Adipose tissue (tissue), 3 donors: ENCODE measurements around the gene C2. TPM values are rescaled to one million over a fixed set of nuclear protein-coding genes. Genes with fewer than 3 reads are reported as not detected.
"Not testable (repeated sequence)": the region's sequence is repeated elsewhere in the genome, so short reads cannot be mapped to it uniquely, and the experiment has no call there.

Experiments
- H3K27ac ChIP-seq: one replicate; pipeline ENCODE4 v1.5.1; 2013; ENCODE audit warnings: low read depth, low read length
- WGBS, 3 donors: extraction: QIAGEN DNeasy Blood & Tissue Kit; methylation state at CpG; one replicate each; pipeline ENCODE4 v1.1.7; 2013; 5-methylcytosine and 5-hydroxymethylcytosine counted together
- polyA plus RNA-seq, 3 donors: library from polyadenylated mRNA; stranded (reverse); fragments of 200-250 nt; gene quantifications; one replicate each; pipeline ENCODE4 v1.2.3, GENCODE V29; 2013
- donor health status: healthy with polysubstance abuse.
- donor health status: Bipolar disorder and iron deficiency.
- donor health status: healthy.

The C2 gene
- polyA plus RNA-seq, 3 donors, result 1.6 to 20.4 (median 18.2) TPM

DNA sequence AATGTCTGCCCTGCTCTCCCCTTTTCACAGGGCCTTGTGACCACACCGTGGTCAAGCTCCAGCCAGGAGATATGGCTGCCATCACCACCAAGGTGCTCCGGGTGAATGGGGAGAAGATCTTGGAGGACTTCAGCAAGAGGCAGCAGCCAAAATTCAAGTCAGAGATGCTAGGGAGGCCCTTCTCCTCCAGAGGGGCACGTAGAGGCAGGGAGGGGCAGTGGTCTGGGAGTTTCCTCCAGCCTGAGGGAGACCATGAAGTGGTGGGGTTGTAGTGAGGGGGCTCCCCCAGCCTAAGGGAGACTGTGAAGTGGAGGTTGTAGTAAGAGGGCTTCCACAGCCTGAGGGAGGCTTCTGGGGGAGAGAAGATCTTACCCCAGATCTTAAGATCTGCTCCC is 40.4 kb downstream of the C2 start:
- WGBS, 3 donors, result 80 to 87% (median 82%) methylated on average over 3 of the region's 3 CpGs
- H3K27ac ChIP-seq, result no peak overlapping the region

DNA sequence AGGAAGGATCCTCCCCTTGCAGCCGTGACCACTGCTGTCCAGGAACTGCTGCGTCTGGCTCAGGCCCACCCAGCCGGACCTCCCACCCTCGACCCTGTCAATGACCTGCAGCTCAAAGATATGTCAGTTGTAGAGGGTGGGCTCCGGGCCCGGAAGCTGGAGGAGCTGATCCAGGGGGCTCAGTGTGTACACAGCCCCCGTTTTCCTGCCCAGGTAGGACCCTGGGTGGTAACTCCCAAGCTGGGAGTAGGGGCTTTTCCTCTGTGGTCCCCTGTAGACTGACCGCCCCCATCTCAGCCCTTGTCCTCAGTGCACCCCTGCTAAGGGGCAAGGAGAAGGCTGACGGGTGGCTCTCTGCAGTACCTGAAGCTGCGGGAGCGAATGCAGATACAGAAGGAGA is 40.8 kb downstream of the C2 start:
- WGBS, 3 donors, result 85 to 90% (median 85%) methylated on average over 11 of the region's 11 CpGs
- H3K27ac ChIP-seq, result no peak overlapping the region

DNA sequence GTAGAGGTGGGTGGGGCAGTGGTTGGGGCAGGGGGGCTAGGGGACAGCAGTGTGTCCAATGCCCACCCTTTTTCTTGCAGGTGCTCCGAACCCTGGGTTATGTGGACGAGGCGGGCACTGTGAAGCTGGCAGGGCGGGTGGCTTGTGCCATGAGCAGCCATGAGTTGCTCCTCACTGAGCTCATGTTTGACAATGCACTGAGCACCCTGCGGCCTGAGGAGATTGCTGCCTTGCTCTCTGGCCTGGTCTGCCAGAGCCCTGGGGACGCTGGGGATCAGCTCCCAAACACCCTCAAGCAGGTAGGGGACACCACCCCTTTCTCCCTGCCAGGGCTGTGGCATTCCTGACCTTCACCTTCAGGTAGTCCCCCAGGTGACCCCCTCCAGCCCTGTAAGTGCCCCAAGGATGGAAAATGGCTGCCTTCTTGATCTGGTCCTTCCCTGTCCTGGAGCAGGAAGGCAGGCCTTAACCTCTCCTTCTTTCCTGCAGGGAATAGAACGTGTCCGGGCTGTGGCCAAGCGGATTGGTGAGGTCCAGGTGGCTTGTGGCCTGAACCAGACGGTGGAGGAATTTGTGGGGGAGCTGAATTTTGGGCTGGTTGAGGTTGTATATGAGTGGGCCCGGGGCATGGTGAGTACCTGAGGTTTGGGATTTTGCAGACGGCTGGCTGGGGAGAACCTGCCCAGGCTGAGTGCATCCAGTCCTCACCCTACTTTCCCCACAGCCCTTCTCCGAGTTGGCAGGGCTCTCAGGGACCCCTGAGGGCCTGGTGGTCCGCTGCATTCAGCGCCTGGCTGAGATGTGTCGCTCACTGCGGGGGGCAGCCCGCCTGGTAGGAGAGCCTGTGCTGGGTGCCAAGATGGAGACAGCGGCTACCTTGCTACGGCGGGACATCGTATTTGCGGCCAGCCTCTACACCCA is 41.5 kb downstream of the C2 start:
- WGBS, 3 donors, result 83 to 88% (median 87%) methylated on average over 23 of the region's 23 CpGs
- H3K27ac ChIP-seq, result no peak overlapping the region

DNA sequence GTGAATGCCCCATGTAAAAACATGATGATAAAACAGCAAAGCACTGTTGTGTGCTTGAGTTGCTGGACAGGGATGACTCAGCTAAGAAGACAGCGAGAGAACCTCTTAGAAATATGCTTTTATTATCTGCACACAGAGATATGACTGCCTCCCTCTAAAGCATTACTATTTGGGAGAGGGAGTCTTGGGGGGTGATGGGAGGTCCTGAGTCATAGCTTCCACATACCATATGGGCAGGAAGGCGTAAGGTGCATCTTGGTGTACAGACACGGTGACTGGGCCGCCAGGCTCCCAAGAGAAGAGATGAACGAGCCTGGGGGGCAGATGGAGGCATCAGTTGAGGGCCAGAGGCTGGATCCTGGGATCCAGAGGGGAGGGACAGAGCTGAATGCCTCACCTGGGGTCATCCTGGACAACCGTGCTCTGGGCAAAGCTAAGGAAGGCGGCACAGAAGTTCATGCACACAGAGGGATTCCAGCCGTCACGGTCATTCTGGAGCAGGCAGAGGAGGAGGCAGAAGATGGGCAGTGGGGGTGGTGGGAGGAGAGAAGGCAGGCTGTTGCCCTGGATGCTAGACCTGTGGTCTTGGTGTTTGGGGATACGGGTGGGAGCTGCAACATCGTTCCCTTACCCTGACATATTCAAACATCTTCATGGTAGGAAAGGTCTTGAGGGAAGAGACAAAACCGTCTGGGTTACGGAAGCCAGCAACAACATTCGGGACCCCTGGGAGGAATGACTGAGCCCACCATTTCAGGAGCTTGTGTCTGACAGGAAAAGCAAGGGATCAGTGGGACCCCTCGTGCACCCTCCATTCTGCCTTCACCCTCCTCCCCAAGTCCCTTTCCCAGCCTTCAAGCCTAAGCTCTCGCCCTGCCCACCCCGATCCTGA is 42.4 kb downstream of the C2 start:
- H3K27ac ChIP-seq, result no peak overlapping the region

DNA sequence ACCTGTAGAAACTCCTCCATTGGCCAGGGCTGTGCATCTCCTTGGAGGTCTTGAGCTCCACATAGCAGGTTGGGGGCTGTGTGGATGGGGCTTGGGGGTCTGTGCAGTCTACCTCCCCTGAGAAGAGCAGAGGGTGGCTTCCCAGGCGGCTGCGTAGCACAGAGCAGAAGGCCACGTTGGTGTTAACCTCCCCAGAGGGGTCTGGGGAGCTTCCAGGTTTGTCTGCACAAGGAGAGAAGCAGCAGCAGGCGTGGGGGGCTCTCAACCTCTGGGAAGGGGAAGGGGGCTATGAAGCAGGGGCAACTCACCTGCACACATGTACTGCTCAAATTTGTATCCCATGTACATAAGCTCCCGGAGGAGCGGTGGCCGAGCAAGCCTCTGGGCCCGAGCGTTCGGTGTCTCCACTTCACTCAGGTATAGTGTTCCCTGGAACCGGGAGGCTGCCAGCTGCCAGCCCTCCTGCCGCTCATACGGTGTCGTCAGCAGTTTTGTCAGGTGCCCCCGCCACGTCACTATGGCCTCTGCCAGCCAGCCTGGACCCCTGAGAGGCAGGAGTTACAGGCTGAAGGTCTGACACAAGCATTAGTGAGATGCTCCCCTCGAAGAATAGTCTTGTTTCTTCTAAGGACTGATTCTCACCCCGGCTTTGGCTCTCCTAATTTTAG is 43.2 kb downstream of the C2 start:
- H3K27ac ChIP-seq, result no peak overlapping the region
- WGBS, 3 donors, result 59 to 81% (median 76%) methylated on average over 18 of the region's 18 CpGs

More for the DNA sequence above, 42.4 kb downstream of the C2 start:
- WGBS, 3 donors, result 74 to 77% (median 75%) methylated on average over 17 of the region's 17 CpGs

DNA sequence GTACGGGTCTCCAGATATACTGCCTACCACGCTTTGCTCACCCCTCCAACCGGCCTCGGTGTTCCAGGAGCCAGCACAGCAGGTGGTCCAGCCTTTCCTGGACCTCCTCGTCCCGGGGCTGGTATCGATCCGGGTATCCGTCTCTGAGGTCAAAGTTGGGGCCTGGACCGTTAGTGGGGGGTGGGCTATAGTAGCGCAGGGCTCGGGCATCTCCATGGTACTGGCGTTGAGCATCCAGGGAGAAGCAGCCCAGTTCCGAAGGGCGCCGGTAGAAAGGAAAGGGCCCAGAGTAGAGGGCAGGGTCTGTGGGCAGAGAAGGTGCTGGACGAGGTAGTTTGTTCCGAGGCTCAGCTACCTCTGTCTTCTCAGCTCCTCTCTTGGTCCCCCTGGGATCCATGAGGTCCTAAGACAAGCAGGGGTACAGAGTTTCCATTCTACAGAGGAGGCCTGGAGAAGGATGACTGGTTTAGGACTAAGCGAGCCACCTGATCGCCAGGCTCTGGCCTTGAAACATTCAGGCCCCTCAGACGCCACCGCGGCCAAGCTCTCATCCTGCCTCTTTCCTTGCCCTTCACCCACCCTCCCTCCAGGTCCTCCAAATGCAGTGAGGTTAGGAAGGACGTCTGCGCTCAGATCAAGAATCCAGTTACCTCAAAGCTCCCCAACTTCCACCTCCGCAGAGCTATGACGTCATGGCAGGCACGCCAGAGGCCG is 43.9 kb downstream of the C2 start:
- H3K27ac ChIP-seq, result peak overlapping the region; percentile 85
- 17 to 25% (median 22%) methylated on average over 29 of the region's 29 CpGs for WGBS, 3 donors

DNA sequence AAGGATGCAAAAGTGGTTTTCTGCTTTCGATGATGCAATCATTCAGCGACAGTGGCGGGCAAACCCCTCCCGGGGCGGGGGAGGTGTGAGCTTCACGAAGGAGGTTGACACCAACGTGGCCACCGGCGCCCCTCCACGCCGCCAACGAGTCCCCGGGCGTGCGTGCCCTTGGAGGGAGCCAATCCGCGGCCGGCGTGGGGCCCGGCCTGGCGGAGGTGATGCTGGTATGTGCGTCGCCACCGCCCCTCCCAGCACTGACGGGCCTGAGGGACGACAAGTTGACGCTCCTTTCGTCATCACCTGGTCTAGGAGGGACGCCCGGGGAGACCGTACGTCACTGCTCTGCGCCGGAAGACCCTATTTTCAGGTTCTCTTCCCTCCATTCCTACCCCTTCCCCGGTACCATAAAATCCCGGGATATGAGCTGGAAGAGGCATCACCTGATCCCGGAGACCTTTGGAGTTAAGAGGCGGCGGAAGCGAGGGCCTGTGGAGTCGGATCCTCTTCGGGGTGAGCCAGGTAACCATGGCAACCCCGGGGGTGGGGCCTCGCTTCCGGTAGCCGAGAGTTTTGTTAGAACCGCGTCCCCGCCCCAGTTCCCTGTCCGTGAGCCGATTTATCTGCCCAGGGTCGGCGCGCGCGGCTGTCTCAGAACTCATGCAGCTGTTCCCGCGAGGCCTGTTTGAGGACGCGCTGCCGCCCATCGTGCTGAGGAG is 44.6 kb downstream of the C2 start, which contains the start of gene DXO:
DXO (minus strand) TSS at position 146 of the 716 bp plus-strand sequence. CDS start 463 bp downstream, outside the sequence.
- WGBS, 3 donors, result 0 to 1% (median 0%) methylated on average over 61 to 62 of the region's 62 CpGs
- H3K27ac ChIP-seq, result peak within 1 kb of the TSS; percentile 85

DNA sequence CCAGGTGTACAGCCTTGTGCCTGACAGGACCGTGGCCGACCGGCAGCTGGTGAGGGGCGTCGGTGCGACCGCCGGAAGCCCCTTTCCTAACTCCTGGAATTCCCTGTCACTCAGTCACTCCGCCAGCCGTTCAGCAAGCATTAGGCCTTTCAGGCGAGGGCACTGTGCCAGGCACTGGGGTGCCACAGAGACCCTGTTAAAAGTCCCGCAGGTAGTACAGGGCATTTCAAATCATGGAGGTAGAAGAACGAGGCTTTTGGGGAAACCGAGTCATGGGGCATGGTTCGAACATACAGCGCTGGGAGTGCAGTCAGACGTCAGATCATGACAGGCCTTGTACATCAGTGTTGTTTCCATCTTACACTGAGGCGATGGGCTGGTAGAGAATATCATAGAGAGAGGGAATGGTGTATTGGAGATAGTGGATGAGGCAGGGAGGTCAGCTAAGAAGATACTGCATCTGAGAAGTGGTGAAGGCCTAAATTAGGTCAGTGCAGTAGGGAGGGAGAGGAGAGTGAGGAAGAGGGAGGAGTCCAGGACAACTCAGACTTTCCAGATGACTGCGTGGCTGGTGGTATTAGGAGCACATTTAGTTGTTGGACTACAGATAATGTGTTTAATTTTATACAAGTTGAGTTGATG is 45.3 kb downstream of the C2 start:
- 7 to 8% (median 7%) methylated on average over 19 of the region's 19 CpGs for whole genome bisulfite sequencing, 3 donors
- peak overlapping the region; percentile 85 for H3K27ac ChIP-seq

DNA sequence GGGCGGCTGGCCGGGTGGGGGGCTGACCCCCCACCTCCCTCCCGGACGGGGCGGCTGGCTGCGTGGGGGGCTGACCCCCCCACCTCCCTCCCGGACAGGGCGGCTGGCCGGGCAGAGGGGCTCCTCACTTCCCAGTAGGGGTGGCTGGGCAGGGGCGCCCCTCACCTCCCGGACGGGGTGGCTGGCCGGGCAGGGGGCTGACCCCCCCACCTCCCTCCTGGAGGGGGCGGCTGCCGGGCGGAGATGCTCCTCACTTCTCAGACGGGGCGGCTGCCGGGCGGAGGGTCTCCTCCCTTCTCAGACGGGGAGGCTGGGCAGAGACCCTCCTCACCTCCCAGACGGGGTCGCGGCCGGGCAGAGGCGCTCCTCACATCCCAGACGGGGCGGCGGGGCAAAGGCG is 48.5 kb downstream of the C2 start:
- H3K27ac ChIP-seq, result not testable (repeated sequence)
- WGBS, 3 donors, result 95% methylated on average over 21 to 29 of the region's 30 CpGs

DNA sequence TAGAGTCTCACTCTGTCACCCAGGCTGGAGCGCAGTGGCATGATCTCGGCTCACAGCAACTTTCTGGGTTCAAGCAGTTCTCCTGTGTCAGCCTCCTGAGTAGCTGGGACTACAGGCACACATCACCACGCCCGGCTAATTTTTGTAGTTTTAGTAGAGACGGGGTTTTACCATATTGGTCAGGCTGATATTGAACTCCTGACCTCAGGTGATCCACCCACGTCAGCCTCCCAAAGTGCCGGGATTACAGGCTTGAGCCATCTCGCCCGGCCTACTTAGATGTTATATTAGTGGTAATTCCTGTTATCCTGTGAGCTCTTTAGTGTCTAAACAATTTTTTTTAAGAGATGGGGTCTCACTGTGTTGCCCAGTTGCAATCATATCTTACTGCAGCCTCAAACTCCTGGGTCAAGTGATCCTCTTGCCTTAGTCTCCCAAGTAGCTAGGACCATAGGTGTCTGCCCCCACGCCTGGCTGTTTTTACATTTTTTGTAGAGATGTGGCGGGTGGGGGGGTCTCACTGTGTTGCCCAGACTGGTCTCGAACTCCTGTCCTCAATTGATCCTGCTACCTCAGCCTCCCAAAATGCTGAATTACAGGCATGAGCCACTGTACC is 50.4 kb downstream of the C2 start:
- WGBS, 3 donors, result 94 to 97% (median 95%) methylated on average over 12 of the region's 12 CpGs
- H3K27ac ChIP-seq, result no peak overlapping the region

DNA sequence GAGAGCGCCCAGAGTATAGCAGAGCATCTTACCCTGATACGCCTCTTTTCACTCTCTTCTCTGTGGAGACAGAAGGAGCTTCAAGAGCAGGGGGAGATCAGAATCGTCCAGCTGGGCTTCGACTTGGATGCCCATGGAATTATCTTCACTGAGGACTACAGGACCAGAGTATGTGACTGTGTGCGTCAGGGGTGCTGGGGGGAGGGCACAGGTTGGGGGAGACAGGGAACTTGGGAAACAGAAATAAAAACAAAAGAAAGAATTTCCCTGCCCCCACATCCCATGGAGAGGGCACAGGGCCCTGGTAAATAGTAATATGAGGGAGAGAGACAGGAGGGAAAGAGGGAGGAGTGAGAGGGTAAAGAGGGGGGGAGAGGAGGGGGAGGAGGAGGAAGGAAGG is 51.3 kb downstream of the C2 start:
- 81 to 96% (median 92%) methylated on average over 5 of the region's 5 CpGs for WGBS, 3 donors
- H3K27ac ChIP-seq, result no peak overlapping the region

DNA sequence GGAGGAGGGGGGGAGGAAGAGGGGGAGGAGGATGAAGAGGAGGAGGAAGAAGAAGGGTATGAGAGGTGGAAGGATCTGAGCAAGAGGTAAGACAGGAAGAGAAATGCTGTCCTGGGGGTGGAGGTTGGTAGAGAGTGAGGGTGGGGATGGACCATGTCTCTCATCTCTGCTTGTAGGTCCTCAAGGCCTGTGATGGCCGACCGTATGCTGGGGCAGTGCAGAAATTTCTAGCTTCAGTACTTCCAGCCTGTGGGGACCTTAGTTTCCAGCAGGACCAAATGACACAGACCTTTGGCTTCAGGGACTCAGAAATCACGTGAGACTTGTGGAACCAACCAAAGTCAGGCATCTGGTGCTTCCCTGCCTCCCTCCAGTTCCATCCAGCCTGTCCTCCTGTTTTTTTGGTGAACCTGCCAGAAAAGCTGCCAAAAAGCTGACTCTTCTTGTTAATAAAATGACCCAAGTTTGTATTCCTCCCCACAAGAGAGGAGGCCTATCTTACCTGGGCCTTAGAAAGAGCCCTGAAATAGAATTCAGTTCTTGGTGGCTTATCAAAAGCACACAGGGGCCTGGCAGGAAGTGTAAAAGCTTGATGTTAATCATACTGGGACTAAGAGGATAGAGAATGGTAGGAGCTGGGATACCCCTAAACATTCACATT is 51.9 kb downstream of the C2 start:
- H3K27ac ChIP-seq, result no peak overlapping the region
- 83 to 87% (median 84%) methylated on average over 1 to 3 of the region's 3 CpGs for WGBS, 3 donors

DNA sequence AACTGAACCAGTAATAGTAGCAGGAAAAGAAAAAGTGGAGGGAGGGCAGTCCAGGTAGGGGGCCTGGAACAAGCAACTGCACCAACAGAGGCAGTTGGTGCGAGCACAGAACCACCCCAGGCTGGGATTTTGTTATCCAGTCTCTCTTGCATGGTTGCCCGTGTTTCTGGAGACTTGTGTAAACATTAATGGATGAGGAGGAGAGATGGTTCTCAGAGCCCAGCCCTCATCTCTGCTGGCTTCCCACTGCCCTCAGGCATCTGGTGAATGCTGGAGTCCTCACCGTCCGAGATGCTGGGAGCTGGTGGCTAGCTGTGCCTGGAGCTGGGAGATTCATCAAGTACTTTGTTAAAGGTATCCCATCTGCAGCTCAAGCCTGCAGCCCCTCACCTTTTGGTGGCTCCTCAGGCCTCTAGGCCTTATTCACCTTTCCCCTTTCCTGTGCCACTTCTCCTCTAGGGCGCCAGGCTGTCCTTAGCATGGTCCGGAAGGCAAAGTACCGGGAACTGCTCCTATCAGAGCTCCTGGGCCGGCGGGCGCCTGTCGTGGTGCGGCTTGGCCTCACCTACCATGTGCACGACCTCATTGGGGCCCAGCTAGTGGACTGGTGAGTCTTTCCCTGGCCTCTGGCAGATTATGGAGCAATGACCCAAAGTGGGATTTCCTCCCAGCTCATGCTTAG is 52.8 kb downstream of the C2 start:
- 87 to 93% (median 90%) methylated on average over 12 to 13 of the region's 13 CpGs for WGBS, 3 donors

DNA sequence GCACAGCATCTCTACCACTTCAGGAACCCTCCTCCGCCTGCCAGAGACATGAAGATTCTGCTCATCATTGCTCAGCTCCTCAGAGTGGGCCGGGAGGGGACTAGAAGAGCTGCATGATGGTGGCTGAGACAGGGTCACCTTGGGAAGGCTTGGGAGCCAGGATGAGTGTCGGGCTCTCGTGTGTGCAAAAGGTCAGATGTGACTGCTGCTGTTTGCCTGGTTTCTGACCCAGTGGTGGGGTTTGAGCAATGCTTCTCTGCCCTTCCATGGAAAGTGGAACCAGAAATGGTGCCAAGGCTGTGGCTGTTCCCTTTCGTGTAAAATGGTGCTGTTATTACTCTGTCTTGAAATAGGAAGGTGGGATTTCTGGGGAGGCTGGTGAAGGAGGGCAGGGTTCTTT is 53.5 kb downstream of the C2 start:
- no CpG with 5 or more reads among the region's 5 CpGs for WGBS, 3 donors
- H3K27ac ChIP-seq, result not testable (repeated sequence)

More for the DNA sequence above, 52.8 kb downstream of the C2 start:
- not testable (repeated sequence) for H3K27ac ChIP-seq

DNA sequence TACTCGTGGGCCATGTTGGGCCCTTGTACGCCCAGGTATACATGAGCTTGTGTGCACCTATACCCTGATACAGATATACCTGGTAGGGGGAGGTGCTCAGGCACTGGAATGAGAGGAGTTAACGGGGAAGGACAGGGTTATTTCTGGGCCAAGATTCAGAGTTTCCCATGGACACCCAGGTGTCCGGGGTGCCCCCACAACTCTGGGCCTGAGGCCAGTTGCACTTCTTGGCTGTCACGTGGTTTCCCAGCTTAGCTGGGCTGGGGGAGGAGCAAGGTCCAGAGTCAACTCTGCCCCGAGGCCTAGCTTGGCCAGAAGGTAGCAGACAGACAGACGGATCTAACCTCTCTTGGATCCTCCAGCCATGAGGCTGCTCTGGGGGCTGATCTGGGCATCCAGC is 54.2 kb downstream of the C2 start, which contains the start of gene C4A:
C4A (plus strand) TSS at position 314 of the 400 bp plus-strand sequence; CDS start at position 365, 51 bp downstream.
- not testable (repeated sequence) for H3K27ac ChIP-seq
- WGBS, 3 donors, result no CpG with 5 or more reads among the region's 7 CpGs
